Left renal pelvis (tissue), 4 donors: ENCODE results near the gene POLA2. TPM values are rescaled to one million over a fixed set of nuclear protein-coding genes. Genes with fewer than 3 reads are reported as not detected.
A peak's percentile ranks its signal among the peaks of the same experiment; 100 is the strongest.
"Not testable (repeated sequence)": the region's sequence is repeated elsewhere in the genome, so short reads cannot be mapped to it uniquely, and the experiment has no call there.

Experiments used
- DNase-seq, 4 donors: peaks; one replicate each; pipeline ENCODE4 v3.0.0-alpha.2; 2013; ENCODE audit warnings: low read depth in 4 of 4, low spot score in 3 of 4
- polyA plus RNA-seq, 4 donors: library from polyadenylated mRNA; unstranded; fragments of 120-200 nt; gene quantifications; one replicate each; pipeline ENCODE4 v1.2.1, GENCODE V29; 2013; ENCODE audit not compliant: insufficient read length in 4 of 4

POLA2 gene
- polyA plus RNA-seq, 4 donors: 24.3 to 30.0 (median 28.3) TPM

DNA sequence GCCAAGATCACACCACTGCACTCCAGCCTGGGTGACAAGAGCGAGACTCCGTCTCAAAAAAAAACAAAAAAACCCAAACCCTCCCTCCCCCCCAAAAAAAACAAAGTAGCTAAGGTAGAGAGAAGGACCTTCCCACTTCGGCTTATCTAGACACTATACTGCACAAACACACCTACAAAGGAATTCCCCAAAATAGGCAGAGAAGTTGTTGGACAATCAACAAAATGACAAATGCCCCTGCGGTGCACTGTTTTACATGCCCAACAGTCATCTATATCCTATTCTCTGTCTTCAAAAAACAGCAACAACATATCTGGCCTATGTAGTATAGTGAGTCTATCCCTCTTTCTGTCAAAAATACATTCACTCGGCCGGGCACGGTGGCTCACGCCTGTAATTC, 65.3 kb downstream of the POLA2 start:
- DNase-seq: no peak

DNA sequence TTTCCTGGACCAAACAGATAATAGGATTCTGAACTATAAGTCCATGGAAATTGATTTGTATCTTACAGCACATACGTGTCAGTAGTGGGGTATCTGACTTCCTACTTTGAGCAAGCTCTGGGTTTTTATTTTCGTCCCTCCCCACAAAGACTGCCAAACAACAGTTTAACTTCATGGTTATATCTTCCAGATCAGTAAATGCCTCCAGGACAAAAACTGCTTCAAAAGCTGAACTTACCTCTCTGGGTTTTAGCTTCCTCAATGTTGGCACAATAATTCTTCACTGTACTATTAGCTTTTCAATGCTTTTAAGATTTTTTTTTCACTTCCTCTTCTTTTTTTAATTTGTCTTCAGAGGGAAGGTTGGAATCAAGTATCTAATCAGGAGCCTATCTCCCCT, 67.7 kb downstream of the POLA2 start:
- DNase-seq: no peak

- peak in 2 of 4 donors; percentile 84 to 86 for DNase-seq
These were observed 68.2 kb downstream of the POLA2 start for GRCh38 chr11:65329944-65330403.

DNA sequence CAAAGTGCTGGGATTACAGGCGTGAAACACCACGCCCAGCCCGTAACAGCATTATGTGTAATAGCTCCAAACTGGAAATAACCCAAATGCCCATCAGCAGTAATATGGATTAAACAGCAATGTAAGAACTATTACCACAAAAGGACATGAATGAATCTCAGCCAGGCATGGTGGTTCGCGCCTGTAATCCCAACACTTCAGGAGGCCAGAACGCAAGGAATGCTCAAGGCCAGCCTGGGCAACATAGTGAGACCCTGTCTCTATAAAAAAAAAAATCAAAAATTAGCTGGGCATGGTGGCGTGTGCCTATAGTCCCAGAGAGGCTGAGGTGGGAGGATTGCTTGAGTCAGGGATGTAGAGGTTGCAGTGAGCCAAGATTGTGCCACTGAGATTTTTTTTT, 68.8 kb downstream of the POLA2 start:
- no peak for DNase-seq

- DNase-seq: not testable (repeated sequence)
These were observed 70.8 kb downstream of the POLA2 start for GRCh38 chr11:65332591-65332990.

DNA sequence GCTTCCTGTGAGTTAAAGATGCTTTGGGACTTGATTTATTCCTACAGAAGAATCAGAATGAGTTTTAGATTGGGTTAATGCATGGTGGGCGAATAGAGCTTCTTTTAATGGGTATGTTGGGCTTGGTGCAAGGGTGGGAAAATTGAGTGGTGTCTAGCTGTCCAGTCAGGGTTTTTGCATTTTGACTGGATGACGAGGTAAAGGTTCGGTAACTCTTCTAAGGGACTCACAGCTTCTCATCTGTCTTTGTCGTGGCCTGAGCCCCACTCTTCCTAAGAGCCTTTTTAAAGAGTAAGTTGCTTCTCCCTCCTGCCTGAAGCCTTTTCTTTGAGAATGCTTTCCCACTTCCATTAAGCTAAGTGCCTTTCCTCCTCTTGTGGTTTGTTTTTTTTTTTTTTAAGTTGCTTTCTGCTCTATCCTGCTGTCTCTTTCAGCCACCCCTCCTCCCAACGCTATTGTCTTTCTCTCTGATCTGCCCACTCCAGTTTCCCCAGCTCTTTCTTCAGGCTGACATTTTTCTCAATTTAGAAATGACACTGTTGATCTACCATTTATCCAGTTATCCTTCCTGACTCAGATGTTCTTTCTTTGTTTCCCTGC, 73.0 kb downstream of the POLA2 start:
- no peak for DNase-seq

DNA sequence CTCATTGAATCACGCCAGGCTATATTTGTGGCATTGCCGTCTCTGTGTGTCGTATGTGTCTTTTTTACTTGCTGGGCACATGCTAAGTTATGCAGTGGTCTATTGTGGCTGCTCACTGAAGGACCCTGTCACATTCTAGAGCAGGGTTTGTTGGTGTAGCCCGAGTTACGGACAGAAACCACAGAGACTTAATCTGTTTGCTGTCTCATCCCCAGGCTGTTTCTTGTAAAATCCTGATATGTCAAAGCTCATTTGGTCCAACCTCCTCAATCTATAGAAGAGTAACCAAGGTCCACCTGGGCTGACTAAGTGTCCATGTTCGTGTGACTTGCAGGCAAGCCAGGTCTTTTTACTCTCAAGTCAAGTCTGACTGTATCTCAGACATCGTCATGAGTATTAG, 76.9 kb downstream of the POLA2 start:
- DNase-seq: no peak

DNA sequence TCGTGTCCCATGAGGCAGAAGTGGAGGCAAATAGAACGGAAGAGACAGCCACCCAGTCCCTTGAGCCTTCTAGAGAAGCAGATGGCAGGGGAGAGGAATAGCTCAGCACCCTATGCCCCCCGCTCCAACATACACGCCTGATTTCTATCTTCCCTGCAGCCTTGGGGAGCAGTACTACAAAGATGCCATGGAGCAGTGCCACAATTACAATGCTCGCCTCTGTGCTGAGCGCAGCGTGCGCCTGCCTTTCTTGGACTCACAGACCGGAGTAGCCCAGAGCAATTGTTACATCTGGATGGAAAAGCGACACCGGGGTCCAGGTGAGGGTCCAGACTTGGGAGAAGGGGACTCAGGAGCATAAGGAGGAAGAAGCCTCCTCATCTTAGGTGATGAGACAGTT, 78.5 kb downstream of the POLA2 start:
- no peak for DNase-seq

DNA sequence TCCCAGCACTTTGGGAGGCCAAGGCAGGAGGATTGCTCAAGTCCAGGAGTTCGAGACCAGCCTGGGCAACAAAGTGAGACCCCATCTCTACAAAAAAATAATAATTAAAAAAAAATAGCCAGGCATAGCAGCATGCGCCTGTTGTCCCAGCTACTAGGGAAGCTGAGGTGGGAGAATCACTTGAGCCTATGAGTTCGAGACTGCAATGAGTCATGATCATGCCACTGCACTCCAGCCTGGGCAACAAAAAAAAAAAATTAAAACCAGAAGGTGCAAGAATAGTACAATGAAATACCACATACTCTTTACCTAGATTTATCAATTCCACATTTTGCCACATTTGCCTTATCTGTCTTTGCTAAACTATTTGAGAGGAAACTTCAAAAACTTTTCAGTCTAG, 80.1 kb downstream of the POLA2 start:
- DNase-seq: no peak

Other genes with a start within 250 kb of the POLA2 start
- 10 to 100 TPM; 54.6 to 74.5 (median 63.5) TPM for gene ARL2, start 247.8 kb upstream of the POLA2 start, polyA plus RNA-seq
- gene SNX15, start 234.5 kb upstream of the POLA2 start, polyA plus RNA-seq: 10 to 100 TPM; 25.3 to 32.4 (median 28.6) TPM
- 10 to 100 TPM; 10.6 to 19.5 (median 11.3) TPM for gene SAC3D1, start 220.8 kb upstream of the POLA2 start, polyA plus RNA-seq
- gene NAALADL1, start 203.4 kb upstream of the POLA2 start, polyA plus RNA-seq: 10 to 100 TPM; 11.6 to 28.5 (median 12.6) TPM
- 10 to 100 TPM; 15.7 to 20.1 (median 18.0) TPM for gene CDCA5, start 177.9 kb upstream of the POLA2 start, polyA plus RNA-seq
- gene ZFPL1, start 177.7 kb upstream of the POLA2 start, polyA plus RNA-seq: 10 to 100 TPM; 26.2 to 36.5 (median 31.0) TPM
- gene VPS51, start 165.7 kb upstream of the POLA2 start, polyA plus RNA-seq: 100 to 1,000 TPM in 2 of 4 donors, 10 to 100 TPM in 2; 87.3 to 152 (median 103) TPM
- 10 to 100 TPM; 17.7 to 97.1 (median 70.3) TPM for gene TM7SF2, start 150.1 kb upstream of the POLA2 start, polyA plus RNA-seq
- gene ZNHIT2, start 144.3 kb upstream of the POLA2 start, polyA plus RNA-seq: 10 to 100 TPM in 1 of 4 donors, 1 to 10 TPM in 3; 3.8 to 11.1 (median 5.9) TPM
- gene FAU, start 139.8 kb upstream of the POLA2 start, polyA plus RNA-seq: 100 to 1,000 TPM; 557 to 830 (median 587) TPM
- gene MRPL49, start 139.6 kb upstream of the POLA2 start, polyA plus RNA-seq: 10 to 100 TPM; 36.9 to 59.1 (median 56.3) TPM
- gene SYVN1, start 127.4 kb upstream of the POLA2 start, polyA plus RNA-seq: 10 to 100 TPM; 44.0 to 62.7 (median 55.2) TPM
- gene SPDYC, start 91.7 kb upstream of the POLA2 start, polyA plus RNA-seq: not detected
- gene CAPN1, start 80.0 kb upstream of the POLA2 start, polyA plus RNA-seq: 100 to 1,000 TPM in 1 of 4 donors, 10 to 100 TPM in 3; 76.5 to 113 (median 88.6) TPM
- 10 to 100 TPM in 2 of 4 donors, 1 to 10 TPM in 2; 7.0 to 24.1 (median 11.4) TPM for gene CDC42EP2, start 52.9 kb downstream of the POLA2 start, polyA plus RNA-seq
- 100 to 1,000 TPM in 1 of 4 donors, 10 to 100 TPM in 3; 80.6 to 102 (median 88.0) TPM for gene DPF2, start 71.9 kb downstream of the POLA2 start, polyA plus RNA-seq
- under 1 TPM; 0.41 to 0.69 (median 0.55) TPM for gene TIGD3, start 92.8 kb downstream of the POLA2 start, polyA plus RNA-seq
- 1 to 10 TPM; 4.2 to 9.2 (median 6.1) TPM for gene SLC25A45, start 120.7 kb downstream of the POLA2 start, polyA plus RNA-seq
- gene FRMD8, start 124.7 kb downstream of the POLA2 start, polyA plus RNA-seq: 10 to 100 TPM; 11.2 to 24.4 (median 17.0) TPM
- gene NEAT1, start 160.8 kb downstream of the POLA2 start, polyA plus RNA-seq: 100 to 1,000 TPM; 132 to 289 (median 201) TPM
- 100 to 1,000 TPM; 557 to 843 (median 666) TPM for gene MALAT1, start 237.1 kb downstream of the POLA2 start, polyA plus RNA-seq